Iris pigment epithelial cell (primary cell): Measurements from ENCODE around the gene ALPP.
"Not testable (repeated sequence)": the region's sequence is repeated elsewhere in the genome, so short reads cannot be mapped to it uniquely, and the experiment has no call there.

Experiments used
- DNase-seq: peaks from one replicate; pipeline ENCODE4 v3.0.0-alpha.2; 2011; ENCODE audit warnings: low read depth

ALPP gene

DNA sequence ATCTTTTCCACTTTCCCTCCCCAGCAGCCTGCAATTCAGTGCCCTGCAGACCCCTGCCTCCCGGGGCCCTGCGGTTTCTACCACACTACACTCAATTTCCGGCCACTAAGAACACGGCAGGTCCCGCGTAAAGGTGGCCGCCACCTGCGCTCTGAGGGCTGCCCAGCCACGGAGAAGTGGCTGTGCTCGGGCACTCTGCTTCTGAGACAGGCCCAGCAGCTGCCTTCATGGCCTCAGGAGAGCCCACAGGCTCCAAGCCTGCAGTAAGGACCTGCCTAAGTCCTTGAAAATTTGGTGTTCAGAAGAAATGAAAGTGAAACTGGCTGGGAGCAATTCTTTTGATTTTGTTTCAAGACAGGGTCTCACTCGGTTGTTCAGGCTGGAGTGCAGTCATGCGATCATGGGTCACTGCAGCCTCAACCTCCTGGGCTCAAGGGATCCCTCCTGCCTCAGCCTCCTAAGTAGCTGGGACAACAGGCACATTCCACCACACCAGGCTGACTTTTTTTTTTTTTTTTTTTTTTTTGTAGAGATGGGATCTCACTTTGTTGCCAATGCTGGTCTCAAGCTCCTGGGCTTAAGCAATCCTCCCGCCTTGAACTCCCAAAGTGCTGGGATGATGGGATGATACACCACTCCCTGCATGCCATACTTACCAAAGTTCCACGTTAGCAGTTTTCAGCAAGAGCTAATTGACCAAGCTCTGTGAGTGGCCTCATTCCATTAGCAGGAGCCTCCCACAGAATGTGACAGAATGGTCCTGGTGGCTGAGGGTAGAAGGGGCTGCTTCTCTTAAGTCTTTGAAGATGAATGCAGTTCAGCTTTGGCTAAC is 14.6 kb upstream of the ALPP start:
- DNase-seq, result peak; percentile 40

DNA sequence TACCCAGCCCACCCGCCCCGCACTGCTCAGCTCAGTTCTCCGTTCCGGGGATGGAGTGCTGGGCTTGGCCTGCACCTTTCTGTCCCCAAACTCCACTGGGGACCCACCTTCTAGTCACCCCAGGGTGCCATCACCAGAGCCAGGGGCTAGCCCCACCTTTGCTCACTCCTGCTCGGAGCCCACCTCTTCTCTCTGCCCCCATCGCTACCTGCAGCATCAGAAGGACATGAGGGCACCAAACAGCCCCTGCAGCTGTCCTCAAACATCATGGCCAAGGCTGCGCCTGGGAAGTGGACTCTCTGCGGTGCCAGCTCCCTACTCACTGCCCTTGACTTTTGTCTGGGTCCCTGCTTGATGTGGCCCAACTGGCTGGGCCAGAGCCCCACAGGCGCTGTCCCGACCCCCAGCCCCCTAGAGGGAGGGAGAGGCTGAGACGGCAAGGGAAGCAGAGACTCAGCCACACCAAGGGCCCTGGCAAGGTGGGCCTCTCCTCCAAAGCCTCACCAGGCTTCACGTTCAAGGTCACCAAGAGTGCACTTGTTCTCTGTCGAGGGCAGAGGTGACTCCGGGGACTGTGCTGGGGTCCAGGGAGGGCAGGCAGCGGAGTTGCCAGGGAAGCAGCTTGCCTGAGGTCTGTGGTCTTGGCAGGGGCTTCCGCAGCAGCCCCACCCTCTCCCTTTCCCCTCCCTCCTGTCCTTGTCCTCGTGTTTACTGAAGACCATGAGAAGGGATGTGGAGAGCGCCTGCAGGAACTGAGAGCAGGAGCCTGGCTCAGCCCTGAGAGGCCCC is 13.6 kb upstream of the ALPP start:
- DNase-seq, result not testable (repeated sequence)

DNA sequence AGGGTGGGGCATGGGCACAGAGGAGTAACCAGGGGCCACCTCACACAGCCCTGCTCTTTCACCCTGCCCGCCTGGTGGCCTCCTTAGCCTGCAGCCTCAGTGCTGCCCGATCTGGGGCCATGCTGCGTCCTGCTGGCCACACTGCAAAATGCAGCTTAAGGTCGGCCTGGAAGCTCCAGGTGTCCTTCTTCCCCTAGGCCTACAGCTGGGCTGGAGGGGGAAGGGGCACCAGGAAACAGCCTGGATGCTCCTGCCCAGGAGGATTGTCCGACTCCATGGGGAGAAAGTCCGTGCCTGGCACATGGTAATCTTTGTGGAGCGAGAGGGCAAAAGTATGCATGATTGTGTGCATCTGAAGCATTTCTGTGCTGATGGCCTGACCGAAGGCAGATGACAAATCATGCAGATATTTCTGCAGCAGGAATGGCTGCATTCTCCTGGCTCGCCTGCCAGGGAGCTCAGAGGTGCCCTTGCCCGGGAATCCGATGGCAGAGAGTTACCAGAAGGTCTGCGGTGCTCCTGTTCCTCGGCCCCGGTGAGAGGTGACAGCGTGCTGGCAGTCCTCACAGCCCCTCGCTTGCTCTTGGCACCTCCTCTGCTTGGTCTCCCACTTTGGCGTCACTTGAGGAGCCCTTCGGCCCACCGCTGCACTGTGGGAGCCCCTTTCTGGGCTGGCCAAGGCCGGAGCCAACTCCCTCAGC is 12.8 kb upstream of the ALPP start:
- peak; percentile 50 for DNase-seq

DNA sequence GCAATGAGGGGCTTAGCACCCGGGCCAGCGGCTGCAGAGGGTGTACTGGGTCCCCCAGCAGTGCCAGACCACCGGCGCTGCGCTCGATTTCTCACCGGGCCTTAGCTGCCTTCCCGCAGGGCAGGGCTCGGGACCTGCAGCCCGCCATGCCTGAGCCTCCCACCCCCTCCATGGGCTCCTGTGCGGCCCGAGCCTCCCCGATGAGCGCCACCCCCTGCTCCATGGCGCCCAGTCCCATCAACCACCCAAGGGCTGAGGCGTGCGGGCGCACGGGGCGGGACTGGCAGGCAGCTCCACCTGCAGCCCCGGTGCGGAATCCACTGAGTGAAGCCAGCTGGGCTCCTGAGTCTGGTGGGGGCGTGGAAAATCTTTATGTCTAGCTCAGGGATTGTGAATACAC is 12.1 kb upstream of the ALPP start:
- DNase-seq, result not testable (repeated sequence)

DNA sequence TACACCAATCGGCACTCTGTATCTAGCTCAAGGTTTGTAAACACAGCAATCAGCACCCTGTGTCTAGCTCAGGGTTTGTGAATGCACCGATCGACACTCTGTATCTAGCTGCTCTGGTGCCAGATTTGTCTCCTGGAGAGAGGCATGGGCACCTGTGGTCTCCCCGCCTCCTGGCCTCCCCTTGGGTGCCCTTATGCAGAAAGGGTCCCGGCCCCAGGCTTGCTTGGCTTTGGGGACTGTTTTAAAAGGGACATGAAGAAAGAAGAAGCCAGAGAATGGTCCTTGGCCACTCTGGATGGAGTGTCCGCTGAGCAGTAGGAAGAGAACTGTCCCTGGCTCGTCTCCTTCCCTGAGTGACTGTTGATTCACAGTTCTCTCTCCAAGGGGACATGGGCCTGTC is 11.5 kb upstream of the ALPP start:
- no peak for DNase-seq

DNA sequence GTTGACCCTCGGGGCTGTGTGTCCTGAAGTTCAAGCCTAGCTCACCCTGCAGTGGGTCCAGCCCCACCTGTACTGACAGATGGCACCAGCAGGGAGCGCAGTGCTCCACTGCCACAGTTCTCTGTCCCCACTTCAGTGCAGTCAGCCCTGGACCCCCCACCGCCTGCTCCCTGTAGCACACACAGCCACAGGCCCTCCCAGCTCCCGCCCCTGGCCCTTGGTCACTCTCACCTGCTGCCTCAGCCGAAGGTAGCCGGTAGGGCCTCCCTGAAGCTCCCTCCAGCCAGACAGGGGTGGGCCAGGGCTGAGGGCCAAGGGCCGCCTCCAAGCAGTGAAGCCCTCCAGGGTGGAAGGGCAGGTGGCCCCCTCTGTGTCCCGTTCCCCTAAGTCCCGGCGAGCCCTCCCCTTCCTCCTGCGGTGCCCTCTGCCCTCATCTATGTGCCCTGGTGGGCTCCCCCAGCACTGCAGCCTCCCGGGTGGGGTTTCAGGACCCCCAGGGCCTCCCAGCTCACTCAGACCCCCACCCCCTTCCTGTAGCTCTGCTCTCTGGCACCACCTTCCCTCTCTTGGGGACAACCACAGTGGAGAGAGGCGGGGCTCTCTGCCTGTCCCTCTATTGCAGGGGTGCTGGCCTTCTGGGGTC is 10.8 kb upstream of the ALPP start:
- no peak for DNase-seq

DNA sequence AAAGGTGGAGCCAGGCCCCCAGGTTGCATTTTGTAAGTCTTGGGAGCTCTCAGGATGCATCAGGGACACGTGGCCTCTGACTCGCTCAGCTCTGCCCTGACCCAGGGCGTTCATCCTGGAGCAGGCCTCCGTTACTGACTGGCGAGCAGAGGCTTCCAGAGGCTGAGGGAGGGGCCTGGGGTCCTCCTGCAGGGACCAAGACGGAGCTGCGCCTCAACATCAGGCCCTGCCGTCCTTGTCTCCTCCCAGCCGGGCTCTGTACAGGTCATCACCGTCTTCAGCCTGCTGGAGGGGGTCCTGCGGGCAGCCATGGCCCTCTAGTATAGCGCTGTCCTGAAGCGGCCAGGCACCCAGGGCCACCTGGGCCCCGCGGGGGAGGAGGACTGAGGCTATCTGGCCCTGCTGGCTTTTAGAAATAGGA is 10.2 kb upstream of the ALPP start:
- DNase-seq, result no peak

DNA sequence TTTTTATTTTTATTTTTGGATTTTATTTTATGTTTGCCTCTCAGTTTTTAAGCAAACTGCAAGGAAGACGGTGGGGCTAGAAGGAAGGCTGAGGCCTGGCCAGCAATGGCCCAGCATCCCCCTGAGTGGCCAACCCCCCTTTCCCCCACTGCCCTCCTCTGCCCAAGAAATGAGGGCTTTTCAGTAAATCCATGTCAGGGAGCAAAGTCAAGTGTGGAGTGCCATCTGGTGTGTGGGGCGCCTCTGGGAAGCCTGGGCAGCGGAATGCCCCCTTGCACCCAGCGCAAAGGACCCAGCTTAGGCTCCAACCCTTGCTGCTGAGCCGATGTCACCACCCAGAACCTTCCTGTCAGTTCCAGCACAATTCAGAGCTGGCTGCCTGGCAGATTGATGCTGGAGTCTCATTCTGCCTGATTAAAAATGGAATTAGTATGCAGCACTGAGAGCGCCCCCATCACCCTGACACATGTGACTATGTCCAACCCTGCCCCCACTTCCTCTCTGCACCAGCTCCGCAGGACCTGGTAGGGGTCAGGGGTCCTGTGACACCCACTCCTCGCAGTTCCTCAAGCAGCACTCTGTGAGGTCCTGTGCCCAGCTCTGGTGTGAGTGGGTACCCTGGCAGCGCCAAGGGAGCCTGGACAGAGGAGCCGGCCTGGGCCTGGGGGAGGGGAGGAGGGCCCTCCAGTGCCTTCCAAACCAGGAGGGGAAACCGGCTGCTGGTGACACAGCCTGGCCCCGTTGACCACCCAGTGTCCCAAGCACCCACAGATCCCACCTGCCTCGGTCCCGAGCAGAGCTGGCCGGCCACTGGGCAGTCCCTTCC is 9.2 kb upstream of the ALPP start:
- no peak for DNase-seq

DNA sequence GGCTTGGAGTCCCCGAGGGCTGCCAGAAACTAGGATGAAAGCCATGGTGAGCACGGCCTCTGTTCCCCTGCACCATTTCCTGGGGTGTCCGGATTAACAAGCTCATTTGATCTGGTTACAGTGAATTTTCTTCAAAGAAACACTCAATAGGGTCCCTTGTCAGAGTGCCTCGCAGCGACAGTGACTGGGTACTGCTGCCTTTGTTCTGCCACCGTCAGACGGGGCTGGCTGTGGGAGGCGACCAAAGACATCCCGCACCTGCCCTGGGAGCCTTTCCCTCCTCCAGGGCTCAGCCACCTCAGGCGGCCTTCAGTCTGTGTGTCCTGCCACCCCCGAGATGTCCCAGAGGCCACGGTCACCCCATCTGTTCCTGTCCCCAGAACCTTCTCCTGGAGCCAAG is 8.5 kb upstream of the ALPP start:
- DNase-seq, result not testable (repeated sequence)

DNA sequence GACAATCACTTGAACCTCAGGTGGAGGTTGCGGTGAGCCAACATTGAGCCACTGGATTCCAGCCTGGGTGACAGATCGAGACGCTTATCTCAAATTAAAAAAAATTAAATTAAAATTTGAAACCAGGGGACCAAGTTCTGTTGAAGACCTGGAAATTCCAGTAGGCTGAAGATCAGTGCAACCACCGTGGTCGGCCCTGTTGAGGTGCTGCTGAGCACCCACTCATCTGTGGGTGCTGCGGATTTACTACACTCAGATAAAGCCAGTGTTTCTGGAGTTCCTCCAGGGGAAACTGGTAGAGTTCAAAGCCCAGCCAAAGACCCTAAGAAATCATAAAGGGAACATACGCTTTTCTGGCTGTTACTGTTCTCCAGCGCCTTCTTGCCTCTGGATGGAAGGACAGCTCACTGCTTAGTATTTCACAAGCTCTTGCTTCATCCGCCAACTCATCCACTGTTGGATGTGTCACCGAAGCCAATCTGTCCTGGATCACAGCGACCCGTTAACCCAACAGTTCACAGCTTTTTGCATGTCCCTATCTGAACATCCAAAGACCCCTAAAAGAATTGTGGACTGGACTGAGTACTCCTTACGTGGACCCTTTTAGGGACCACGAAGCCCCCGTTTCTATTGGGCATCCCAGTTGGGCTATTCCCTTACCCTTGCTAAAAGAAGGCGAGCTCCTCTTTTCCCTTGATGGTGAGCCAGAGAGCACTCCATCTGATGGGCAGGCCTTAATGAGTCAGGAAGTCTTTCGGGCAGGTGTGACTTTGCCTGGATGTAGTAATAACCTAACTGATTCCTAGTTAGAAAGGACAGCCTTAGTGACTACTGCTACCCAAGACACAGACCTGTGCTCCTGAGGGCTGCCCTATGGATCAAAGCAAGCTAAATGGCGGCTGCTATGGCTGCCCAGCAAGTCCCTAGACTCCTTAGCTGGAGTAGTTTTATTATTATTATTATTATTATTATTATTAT is 6.0 kb upstream of the ALPP start:
- peak; percentile 64 for DNase-seq

DNA sequence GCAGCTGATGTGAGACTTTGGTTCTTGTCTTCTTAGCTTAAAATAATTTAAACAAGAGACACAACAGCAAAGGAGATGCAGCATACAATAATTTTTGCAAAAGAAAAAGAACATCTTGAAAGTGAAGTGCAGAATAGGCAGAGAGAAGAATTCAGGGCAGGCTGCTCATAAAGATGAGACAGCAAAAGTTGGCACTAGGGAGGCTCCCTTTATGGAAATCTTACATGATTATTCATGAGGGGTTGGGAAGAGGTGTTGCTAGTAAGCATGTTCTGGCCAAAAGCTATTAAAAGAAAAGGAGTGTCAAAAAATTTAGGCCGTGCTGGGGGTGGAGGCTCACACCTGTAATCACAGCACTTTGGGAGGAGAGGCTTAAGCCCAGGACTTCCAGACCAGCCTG is 4.2 kb upstream of the ALPP start:
- DNase-seq, result no peak

DNA sequence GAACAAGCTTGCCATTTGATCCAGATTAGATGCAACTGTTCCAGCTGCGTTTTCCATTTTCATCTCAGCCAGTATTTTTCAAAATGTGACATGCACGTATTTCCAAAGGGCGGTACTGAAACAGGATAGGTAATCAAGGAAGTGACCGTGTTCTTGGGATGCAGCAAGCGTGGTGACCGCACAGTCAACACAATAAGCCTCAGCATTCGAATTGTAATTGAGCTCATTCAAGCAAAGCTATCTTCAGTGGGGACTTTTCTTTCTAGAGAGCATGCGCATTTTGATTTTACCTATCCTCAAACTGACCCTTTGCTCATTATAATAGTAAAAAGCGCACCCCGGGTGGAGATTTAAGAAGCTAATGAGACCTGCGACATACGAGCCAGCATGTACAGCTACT is 3.4 kb upstream of the ALPP start:
- DNase-seq, result no peak

DNA sequence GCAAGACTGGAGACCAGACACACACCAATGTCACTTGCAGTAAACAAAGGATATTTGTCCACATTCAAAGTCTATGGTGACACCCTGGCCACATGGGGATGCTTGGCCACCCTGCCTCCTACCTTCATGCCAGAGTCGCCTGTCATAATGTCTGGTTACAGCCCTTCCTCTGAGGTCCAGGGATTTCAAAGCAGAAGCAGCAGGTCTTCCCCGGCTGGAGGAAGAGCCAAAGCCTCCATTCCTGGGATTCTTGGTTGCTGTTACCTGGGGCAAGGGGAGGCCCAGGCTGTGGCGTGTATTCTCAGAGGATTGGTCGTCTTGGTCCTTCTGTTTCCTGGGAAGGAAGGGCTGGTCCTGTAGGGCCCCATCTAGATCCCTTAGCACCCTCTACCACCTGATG is 2.3 kb upstream of the ALPP start:
- DNase-seq, result no peak

DNA sequence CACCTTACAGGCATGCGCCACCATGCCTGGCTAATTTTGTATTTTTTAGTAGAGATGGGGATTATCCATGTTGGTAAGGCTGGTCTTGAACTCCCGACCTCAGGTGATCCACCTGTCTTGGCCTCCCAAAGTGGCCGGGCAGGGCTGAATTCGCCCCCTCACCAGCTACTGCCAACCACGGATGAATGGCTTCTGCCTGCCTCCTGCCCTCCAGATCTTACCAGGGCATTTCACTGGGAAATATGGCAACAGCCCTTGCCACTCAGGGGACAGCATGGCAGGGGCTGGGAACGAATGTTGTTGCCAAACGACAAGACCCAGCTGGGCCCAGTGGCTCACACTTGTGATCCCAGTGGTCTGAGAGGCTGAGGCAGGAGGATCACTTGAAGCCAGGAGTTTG is 1.8 kb upstream of the ALPP start:
- DNase-seq, result no peak

DNA sequence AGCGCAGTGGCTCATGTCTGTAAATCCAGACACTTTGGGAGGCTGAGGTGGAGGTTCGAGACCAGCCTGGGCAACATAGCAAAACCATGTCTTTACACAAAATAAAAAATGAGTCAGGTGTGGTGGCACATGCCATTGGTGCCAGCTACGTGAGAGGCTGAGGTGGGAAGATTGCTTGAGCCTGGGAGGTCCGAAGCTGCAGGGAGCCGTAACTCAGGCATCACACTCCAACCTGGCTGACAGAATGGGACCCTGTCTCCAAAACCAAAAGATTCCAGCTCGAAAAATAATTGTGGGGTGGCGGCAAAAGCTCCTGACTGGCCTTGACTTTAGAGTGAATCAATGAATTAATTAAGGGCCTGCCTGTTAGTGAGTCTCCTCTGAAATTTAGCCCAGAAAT is 1.2 kb upstream of the ALPP start:
- no peak for DNase-seq

DNA sequence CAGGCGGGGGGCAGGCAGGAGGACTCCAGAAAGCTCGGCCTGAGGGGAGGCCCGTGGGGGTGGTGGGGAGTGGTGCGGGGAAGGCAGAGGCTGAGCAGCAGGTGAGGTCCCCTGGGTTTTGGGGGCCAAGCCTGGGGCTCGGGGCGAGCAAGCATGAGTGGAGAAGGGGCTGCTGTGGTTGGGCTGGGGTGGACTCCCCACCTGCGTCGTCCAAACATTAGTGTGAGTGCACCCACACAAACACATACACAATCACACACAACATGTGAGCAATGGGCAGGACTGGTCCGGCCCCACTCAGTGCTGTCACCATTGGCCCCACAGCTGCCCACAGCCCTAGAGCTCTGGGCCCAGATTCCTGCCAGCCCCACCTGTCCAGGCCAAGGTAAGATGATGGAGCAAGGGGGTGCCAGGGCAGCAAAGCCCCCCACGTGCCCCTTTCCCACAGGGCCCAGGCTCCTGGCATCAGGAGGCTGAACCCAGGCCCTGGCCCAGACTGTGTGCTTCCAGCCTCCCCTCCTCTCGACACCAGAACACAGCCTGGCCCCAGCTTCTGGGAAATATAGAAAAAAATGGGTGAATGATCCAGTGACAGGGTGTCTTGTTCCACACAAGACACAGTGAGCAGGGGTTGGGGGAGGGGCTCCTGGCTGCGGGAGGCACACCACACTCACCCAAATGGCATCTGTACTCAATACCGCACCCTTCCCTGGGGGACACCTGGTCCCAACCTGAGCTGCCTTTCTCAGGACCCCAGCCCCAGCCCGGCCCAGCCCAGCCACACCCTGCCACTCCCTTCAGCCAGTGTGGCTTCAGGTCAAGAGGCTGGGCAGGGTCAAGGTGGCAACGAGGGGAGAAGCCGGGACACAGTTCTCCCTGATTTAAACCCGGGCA is 463 bp upstream of the ALPP start:
- DNase-seq, result no peak

DNA sequence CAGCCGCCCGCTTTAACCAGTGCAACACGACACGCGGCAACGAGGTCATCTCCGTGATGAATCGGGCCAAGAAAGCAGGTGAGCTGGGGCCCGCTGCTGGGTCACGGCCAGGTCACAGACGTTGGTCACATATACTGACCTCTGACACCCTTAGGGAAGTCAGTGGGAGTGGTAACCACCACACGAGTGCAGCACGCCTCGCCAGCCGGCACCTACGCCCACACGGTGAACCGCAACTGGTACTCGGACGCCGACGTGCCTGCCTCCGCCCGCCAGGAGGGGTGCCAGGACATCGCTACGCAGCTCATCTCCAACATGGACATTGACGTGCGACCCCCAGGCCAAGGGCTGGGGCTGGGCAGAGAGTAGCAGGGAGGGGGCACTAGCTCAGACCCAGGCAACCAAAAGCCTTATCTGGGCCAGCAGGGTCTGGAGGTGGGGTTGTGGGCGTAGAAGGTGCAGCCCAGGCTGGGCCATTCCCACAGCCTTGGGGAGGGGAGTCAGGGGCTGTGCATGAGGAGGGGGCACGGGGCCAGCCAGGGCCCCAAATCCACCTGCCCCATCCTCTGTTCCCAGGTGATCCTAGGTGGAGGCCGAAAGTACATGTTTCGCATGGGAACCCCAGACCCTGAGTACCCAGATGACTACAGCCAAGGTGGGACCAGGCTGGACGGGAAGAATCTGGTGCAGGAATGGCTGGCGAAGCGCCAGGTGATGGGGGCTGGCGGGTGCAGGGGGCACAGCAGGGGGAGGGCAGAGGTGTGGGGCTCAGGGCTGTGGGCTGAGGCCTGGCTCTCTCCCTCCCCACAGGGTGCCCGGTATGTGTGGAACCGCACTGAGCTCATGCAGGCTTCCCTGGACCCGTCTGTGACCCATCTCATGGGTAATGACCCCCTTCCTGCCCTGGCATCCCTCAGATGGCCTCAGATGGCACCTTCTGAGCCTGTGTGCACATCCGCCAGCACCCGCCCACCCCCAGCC is 1.3 kb downstream of the ALPP start:
- not testable (repeated sequence) for DNase-seq
